HG03575 (cell line): Measurements from ENCODE around the gene AP1M2.
"Not testable (repeated sequence)": the region's sequence is repeated elsewhere in the genome, so short reads cannot be mapped to it uniquely, and the experiment has no call there.

Experiments used
- ATAC-seq: cut with Tn5 transposase; IDR thresholded peaks from one replicate; pipeline ENCODE4 v1.9.1; 2021; ENCODE audit not compliant: unreplicated experiment, insufficient number of reproducible peaks, low FRiP score; ENCODE audit errors: extremely low read depth

The AP1M2 gene

GRCh38 chr19:10546817-10547216 lies 40.3 kb downstream of the AP1M2 start:
- no peak for ATAC-seq

DNA sequence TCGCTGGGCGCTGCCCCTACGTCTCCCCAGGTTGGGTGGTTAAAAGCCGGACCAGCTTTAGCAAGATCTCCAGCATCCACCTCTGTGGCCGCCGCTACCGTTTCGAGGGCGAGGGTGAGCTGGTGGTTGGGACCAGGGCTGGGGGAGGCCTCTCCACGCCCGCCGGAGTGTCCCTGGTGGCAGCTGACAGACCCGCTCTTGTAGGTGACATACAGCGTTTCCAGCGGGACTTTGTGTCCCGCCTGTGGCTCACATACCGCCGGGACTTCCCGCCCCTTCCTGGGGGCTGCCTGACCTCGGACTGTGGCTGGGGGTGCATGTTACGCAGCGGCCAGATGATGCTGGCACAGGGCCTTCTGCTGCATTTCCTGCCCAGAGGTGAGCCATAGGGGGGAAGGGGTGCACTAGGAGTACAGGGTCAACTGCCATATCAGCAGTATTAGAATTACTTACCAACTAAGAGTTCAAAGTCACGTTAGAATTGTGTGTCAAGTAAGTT lies 42.3 kb downstream of the AP1M2 start:
- no peak for ATAC-seq

- no peak for ATAC-seq
Observed at GRCh38 chr19:10544242-10544752, 42.8 kb downstream of the AP1M2 start.

GRCh38 chr19:10543420-10544241 lies 43.5 kb downstream of the AP1M2 start, which contains the start of gene ATG4D:
TSS of gene ATG4D (plus strand) at chr19:10543904. CDS start at chr19:10544091, 187 bp downstream.
- no peak for ATAC-seq

- ATAC-seq = no peak
Observed at GRCh38 chr19:10543059-10543419, 44.1 kb downstream of the AP1M2 start.

- not testable (repeated sequence) for ATAC-seq
Observed at GRCh38 chr19:10539016-10539415, 48.1 kb downstream of the AP1M2 start.

DNA sequence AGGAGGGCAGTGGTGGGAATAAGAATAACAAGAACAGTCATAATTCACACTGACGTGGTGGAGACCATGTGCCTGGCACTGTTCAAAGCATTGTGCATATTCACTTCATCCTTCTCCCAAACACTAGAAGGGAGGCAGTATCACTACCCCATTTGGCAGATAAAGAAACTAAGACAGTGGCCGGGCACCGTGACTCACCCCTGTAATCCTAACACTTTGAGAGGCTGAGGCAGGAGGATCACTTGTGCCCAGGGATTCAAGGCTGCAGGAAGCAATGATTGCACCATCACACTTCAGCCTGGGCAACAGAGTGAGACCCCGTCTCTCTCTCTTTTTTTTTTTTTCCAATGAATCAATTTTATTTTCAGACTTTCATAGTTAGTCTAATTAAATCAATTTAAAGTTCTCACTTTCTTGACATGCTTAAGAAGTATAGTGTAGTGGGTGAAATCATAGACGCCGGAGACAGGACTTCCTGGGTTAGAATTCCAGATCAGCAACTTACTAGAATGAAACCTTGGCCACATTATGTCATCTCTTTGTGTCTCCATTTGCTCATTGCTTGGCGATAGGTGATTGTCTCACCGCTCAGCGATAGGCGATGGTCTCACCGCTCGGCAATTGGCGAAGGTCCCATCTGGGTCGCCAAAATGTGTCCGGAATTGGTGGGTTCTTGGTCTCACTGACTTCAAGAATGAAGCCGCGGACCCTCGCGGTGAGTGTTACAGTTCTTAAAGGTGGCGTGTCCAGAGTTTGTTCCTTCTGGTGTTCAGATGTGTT lies 48.7 kb downstream of the AP1M2 start:
- ATAC-seq = no peak

DNA sequence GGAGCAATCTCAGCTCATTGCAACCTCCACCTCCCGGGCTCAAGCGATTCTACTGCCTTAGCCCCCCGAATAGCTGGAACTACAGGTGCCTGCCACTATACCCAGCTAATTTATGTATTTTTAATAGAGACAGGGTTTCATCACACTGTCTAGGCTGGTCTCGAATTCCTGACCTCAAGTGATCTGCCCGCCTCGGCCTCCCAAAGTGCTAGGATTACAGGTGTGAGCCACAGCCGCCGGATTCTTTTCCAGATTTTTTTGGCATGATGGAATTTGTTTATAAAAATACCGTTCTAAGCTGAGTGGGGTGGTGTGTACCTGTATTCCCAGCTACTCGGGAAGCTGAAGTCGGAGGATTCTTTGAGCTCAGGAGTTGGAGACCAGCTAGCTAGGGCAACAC lies 49.4 kb downstream of the AP1M2 start:
- no peak for ATAC-seq

DNA sequence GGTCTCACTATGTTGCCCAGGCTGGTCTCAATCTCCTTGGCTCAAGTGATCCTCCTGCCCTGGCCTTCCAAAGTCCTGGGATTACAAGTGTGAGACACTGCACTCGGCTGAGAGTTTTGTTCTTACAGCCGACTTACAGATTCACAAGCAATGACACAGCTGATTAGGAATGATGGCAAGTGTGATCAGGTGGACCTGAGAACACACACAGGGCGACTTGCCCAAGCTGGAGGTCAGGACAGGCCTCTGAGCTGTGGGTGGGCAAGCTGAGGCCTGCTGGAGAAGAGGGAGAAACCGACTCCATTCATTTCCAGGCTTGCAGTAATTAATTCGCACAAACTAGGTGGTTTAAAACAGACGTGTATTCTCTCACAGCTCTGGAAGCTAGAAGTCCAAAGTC lies 51.5 kb downstream of the AP1M2 start:
- ATAC-seq = no peak

- no peak for ATAC-seq
Observed at GRCh38 chr19:10533646-10534386, 53.3 kb downstream of the AP1M2 start.

GRCh38 chr19:10532457-10532856 lies 54.7 kb downstream of the AP1M2 start:
- ATAC-seq = no peak

DNA sequence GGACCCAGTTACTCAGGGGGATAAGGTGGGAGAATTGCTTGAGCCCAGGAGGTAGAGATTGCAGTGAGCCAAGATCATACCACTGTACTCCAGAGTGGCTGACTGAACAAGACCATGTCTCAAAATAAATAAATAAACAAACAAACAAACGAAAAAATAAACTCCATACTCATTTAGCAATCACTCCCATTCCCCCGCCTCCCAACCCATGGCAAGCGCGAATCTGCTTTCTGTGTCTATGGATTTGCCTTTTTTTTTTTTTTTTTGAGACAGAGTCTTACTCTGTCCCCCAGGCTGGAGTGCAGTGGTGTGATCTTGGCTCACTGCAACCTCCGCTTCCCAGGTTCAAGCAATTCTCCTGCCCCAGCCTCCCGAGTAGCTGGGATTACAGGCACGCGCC lies 60.2 kb downstream of the AP1M2 start:
- ATAC-seq = not testable (repeated sequence)

GRCh38 chr19:10525636-10526035 lies 61.5 kb downstream of the AP1M2 start:
- ATAC-seq = no peak

DNA sequence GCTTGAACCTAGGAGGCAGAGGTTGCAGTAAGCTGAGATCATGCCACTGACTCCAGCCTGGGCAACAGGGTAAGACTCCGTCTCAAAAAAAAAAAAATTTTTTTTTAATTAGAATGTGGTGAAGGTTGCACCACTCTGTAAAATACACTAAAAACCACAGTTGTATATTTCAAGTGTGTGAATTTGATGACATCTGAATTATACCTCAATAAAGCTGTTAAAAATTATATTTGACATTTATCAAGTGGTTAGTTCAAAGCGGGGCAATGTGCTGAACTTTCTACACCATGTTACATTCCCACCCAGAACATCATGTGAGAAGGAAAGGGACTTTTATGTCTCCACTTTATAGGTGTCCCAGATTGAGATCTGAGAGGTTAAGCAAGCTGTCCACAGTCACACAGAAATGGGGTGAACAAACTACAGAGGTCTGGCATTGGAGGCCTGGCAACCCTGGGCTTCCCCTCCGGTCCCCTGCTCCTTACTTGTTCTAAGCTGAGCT lies 63.9 kb downstream of the AP1M2 start:
- no peak for ATAC-seq
